ENCODE results near the gene AHNAK.

DNA sequence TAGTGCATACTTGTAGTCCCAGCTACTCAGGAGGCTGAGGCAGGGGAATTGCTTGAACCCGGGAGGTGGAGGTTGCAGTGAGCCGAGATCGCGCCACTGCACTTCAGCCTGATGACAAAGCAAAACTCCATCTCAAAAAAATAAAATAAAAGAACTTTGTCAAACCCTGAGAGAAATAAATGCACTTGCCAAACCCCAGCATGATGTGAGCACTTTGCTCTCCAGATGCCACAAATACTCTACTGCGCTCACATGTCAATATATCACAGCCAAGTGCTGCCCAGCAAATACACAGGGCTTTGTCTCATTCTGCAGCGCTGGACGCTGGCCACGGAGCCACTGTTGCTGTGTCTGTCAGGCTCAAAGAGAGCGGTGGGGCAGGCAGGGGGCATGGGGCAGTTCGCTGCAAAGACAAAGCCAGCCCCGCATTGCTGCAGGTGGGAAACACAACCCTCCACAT, 45.1 kb downstream of the AHNAK start:
- no peak for TF ChIP-seq POLR2A (IDR thresholded peaks at IDR 0.05; ENCODE audit: extremely low read depth, insufficient read length)
- TF ChIP-seq, protein P1, sequence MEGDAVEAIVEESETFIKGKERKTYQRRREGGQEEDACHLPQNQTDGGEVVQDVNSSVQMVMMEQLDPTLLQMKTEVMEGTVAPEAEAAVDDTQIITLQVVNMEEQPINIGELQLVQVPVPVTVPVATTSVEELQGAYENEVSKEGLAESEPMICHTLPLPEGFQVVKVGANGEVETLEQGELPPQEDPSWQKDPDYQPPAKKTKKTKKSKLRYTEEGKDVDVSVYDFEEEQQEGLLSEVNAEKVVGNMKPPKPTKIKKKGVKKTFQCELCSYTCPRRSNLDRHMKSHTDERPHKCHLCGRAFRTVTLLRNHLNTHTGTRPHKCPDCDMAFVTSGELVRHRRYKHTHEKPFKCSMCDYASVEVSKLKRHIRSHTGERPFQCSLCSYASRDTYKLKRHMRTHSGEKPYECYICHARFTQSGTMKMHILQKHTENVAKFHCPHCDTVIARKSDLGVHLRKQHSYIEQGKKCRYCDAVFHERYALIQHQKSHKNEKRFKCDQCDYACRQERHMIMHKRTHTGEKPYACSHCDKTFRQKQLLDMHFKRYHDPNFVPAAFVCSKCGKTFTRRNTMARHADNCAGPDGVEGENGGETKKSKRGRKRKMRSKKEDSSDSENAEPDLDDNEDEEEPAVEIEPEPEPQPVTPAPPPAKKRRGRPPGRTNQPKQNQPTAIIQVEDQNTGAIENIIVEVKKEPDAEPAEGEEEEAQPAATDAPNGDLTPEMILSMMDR (IDR thresholded peaks at IDR 0.05; ENCODE audit: low read depth, low read length): no peak
